ENCODE measurements around the gene CIC. TPM values are rescaled to one million over a fixed set of nuclear protein-coding genes. Genes with fewer than 3 reads are reported as not detected.

Gene CIC
- total RNA-seq, 3 donors from 2014 or later (not counting 1 experiment from before 2014, with no cell fraction given) = 95.4 to 121 (median 108) TPM

DNA sequence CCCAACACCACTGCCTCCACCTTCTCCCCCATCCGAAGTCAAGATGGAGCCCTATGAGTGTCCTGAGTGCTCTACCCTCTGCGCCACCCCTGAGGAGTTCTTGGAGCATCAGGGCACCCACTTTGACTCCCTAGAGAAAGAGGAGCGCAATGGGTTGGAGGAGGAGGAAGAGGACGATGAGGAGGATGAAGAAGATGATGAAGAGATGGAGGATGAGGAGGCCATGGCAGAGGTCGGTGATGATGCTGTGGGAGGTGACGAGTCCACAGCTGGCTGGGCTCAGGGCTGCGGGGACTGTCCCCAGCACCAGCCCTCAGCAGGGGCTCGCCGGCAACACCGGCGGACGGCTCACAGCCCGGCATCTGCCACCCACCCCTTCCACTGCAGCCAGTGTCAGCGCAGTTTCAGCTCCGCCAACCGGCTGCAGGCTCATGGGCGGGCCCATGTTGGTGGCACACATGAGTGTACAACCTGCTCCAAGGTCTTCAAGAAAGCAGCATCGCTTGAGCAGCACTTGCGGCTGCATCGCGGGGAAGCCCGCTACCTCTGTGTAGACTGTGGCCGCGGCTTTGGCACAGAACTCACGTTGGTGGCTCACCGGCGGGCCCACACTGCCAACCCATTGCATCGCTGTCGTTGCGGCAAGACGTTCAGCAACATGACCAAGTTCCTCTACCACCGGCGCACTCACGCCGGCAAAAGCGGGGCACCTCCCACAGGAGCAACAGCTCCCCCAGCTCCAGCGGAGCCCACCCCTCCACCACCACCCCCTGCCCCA is 43.9 kb upstream of the CIC start:
- WGBS (ENCODE audit: insufficient coverage) = 97% methylated on average over 37 of the region's 37 CpGs
- peaks cover 24 to 41% of the 10 kb centered on the region in 2 donors for H3K4me1 Mint-ChIP-seq
- no peak for ATAC-seq
- no peaks in the 10 kb centered on the region for H3K27me3 Mint-ChIP-seq (ENCODE audit: low read depth in 2 of 2)
- Histone ChIP-seq H3K9me3 (ENCODE audit: control insufficient read depth, insufficient read depth, low read length) (no peaks in the 10 kb centered on the region), H3K4me1 (ENCODE audit: control insufficient read depth, insufficient read depth, low read length) (peaks cover 16% of the 10 kb centered on the region), H3K27ac (ENCODE audit: low read length) (no peak overlapping the region), H3K4me3 (ENCODE audit: low read length) (no peak overlapping the region), H3K27me3 (ENCODE audit: control insufficient read depth, insufficient read depth, low read length) (no peaks in the 10 kb centered on the region), H3K36me3 (ENCODE audit: control insufficient read depth, insufficient read depth, low read length) (peaks cover 48% of the 10 kb centered on the region)
- no peak for DNase-seq
- intact Hi-C loops (cut with micrococcal nuclease) = no loop called here
- H3K9me3 Mint-ChIP-seq = no peaks in the 10 kb centered on the region
- H3K36me3 Mint-ChIP-seq = no peaks in the 10 kb centered on the region
- no peak overlapping the region for H3K27ac Mint-ChIP-seq
- TF ChIP-seq, protein P1, sequence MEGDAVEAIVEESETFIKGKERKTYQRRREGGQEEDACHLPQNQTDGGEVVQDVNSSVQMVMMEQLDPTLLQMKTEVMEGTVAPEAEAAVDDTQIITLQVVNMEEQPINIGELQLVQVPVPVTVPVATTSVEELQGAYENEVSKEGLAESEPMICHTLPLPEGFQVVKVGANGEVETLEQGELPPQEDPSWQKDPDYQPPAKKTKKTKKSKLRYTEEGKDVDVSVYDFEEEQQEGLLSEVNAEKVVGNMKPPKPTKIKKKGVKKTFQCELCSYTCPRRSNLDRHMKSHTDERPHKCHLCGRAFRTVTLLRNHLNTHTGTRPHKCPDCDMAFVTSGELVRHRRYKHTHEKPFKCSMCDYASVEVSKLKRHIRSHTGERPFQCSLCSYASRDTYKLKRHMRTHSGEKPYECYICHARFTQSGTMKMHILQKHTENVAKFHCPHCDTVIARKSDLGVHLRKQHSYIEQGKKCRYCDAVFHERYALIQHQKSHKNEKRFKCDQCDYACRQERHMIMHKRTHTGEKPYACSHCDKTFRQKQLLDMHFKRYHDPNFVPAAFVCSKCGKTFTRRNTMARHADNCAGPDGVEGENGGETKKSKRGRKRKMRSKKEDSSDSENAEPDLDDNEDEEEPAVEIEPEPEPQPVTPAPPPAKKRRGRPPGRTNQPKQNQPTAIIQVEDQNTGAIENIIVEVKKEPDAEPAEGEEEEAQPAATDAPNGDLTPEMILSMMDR (IDR thresholded peaks at IDR 0.05) = no peak
- no peak overlapping the region for H3K4me3 Mint-ChIP-seq

DNA sequence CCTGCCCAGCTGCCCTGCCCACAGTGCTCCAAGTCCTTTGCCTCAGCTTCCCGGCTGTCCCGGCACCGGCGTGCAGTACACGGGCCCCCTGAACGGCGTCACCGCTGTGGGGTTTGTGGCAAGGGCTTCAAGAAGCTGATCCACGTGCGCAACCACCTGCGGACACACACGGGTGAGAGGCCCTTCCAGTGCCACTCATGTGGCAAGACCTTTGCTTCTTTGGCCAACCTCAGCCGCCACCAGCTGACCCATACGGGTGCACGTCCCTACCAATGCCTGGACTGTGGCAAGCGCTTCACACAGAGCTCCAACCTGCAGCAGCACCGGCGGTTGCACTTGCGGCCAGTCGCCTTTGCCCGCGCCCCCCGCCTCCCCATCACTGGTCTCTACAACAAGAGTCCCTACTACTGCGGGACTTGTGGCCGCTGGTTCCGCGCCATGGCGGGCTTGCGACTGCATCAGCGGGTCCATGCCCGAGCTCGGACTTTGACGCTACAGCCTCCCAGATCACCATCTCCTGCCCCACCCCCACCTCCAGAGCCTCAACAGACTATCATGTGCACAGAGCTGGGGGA is 43.2 kb upstream of the CIC start:
- Histone ChIP-seq H3K27ac (ENCODE audit: low read length) (no peak overlapping the region), H3K4me3 (ENCODE audit: low read length) (no peak overlapping the region), H3K27me3 (ENCODE audit: control insufficient read depth, insufficient read depth, low read length) (no peaks in the 10 kb centered on the region), H3K4me1 (ENCODE audit: control insufficient read depth, insufficient read depth, low read length) (peaks cover 10% of the 10 kb centered on the region), H3K9me3 (ENCODE audit: control insufficient read depth, insufficient read depth, low read length) (no peaks in the 10 kb centered on the region), H3K36me3 (ENCODE audit: control insufficient read depth, insufficient read depth, low read length) (peaks cover 53% of the 10 kb centered on the region)
- intact Hi-C loops (cut with micrococcal nuclease) = no loop called here
- DNase-seq = no peak
- TF ChIP-seq, protein P1 (IDR thresholded peaks at IDR 0.05) = no peak
- Mint-ChIP-seq H3K27me3 (ENCODE audit: low read depth in 2 of 2) (no peaks in the 10 kb centered on the region), H3K27ac (no peak overlapping the region), H3K9me3 (no peaks in the 10 kb centered on the region), H3K4me1 (peaks cover 18 to 34% of the 10 kb centered on the region in 2 donors), H3K36me3 (no peaks in the 10 kb centered on the region), H3K4me3 (no peak overlapping the region)
- ATAC-seq = no peak
- WGBS (ENCODE audit: insufficient coverage) = 97% methylated on average over 33 of the region's 33 CpGs

DNA sequence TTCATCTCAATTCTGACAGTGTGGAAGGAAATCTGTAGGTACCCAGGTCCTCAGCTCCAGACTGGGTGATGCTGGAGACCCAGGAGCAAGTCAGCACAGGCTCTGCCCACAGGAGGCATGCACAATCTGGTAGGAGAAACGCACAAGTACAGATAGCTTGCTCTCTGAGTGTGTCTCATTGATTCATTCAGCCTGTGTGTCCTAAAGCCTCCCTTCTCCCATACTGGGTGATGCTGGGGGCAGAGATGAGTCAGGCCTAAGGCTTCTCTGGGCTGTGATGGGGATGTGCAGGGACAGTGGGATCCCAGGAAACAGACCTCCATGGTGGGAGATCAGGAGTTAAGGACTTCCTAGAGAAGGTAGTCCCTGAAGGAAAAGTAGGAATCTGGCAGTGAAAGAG is 42.2 kb upstream of the CIC start:
- Histone ChIP-seq H3K9me3 (ENCODE audit: control insufficient read depth, insufficient read depth, low read length) (no peaks in the 10 kb centered on the region), H3K4me1 (ENCODE audit: control insufficient read depth, insufficient read depth, low read length) (no peaks in the 10 kb centered on the region), H3K36me3 (ENCODE audit: control insufficient read depth, insufficient read depth, low read length) (peaks cover 64% of the 10 kb centered on the region), H3K27ac (ENCODE audit: low read length) (no peak overlapping the region), H3K27me3 (ENCODE audit: control insufficient read depth, insufficient read depth, low read length) (no peaks in the 10 kb centered on the region), H3K4me3 (ENCODE audit: low read length) (no peak overlapping the region)
- 91% methylated on average over 1 of the region's 1 CpG for WGBS (ENCODE audit: insufficient coverage)
- Mint-ChIP-seq H3K36me3 (no peaks in the 10 kb centered on the region), H3K9me3 (no peaks in the 10 kb centered on the region), H3K27ac (peak overlapping the region in 1 of 2 donors; percentile 8), H3K27me3 (ENCODE audit: low read depth in 2 of 2) (no peaks in the 10 kb centered on the region), H3K4me1 (peaks cover 15 to 32% of the 10 kb centered on the region in 2 donors), H3K4me3 (no peak overlapping the region)
- ATAC-seq = no peak
- TF ChIP-seq, protein P1 (IDR thresholded peaks at IDR 0.05) = no peak
- intact Hi-C loops (cut with micrococcal nuclease) = no loop called here
- DNase-seq = no peak
